Activated CD4-positive, alpha-beta T cell treated with anti-CD3 and anti-CD28 coated beads, Interleukin-2, amount 50 U/mL, for 48 hours (primary cell): Measurements from ENCODE around the gene TCF4.

Source experiments
- DNase-seq, 2 experiments: peaks; one replicate each; pipeline ENCODE4 v3.0.0-alpha.2; 2020

The TCF4 gene

DNA sequence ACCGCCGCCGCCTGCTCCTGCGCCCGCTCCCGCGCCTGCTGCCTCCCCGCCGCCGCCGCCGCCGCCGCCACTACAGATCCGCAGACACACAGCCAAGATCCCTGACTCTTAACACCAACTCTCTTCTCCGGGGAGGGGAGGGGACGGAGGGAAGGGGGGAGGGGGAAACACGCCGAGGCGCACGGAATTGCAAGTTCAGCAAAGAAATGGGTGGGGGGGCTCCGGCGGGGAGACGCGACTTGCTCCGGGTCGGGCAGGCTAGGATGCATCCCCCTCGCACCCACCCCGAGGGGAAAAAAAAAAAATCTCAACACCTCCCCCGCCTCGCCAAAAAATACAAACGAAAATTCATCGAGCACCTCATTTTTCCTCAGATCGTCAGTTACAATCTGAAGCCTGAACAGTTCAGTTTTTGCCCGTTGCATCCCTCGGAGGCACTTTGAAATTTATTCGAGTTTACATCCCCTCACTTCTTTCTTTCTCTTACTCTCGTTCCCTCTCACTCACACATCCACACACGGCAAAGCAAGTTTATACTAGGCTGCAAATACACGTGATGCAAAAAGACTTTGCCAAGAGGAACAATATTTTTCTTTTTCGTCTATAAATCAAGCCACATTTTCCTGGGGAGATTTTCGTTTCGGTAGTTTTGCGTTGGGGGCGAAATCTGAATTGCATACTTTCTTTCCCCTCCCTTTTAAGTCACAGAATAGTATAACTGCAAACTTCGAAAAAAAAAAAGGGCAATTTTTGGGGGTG, at the start of gene TCF4:
TSS of gene TCF4 (minus strand) at position 82 of the 759 bp plus-strand sequence. CDS start 1,076 bp downstream, outside the sequence.
- peak in 1 of 2 experiments; percentile 7 for DNase-seq

DNA sequence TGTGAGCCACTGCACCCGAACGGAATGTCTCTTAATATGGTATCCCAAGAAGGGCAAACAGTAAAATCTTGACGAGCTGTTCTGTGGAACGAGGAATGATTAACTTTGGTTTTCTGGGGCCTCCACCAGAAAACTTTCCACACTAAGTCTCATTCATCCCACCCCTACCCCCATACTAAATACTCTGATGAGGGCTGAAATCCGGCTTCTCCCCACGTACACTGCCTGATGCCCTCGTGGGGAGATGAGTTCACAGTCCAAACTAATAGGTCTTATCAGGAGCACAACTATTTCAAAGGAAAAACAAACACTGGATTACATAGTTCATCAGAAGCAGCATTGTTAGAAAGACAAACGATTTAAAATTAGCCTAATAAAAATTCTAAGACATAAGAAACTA, 49.2 kb upstream of the TCF4 start:
- no peak for DNase-seq

DNA sequence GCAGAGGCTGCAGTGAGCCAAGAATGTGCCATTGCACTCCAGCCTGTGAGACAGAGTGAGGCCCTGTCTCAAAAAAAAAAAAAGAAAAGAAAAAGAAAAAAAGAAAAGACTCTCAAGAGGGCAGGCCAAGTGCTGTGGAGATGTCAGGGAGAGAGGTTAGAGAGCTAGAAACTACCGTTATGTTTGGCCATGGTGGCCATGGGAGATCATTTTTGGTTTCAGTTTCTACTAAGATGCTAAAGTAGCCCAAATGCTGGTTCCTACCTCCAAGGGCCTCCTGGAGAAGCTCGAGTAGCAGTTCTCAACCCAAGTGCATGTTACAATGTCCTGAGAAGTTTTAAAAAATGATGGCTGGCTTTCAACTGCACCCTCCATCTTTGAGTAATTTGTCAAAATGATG, 47.4 kb upstream of the TCF4 start:
- no peak for DNase-seq

DNA sequence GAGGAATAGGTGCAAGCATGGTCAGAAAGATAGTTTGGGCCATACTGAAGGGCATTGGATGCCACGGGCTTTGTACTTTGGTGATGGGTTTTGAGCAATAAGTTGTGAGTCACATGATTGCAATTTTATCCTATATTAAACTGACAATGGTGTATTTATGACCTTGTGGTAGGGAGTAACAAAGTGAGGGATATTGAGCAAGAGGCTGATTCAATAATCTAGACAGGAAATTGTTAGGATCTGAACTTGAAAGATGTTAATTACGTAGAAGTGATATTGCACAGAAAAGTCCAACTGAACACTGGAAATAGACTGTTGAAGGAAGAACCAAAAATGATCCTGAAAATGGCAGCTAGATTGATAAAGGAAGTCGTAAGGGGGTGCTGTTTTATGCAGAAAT, 46.6 kb upstream of the TCF4 start:
- DNase-seq: no peak

- DNase-seq: no peak
These were observed 45.0 kb upstream of the TCF4 start for GRCh38 chr18:55633032-55633431.

- DNase-seq: no peak
These were observed 41.1 kb upstream of the TCF4 start for GRCh38 chr18:55629133-55629532.

GRCh38 chr18:55627007-55627406, 39.0 kb upstream of the TCF4 start:
- DNase-seq: no peak

GRCh38 chr18:55625901-55626300, 37.9 kb upstream of the TCF4 start:
- no peak for DNase-seq

GRCh38 chr18:55623626-55624025, 35.6 kb upstream of the TCF4 start:
- no peak for DNase-seq

DNA sequence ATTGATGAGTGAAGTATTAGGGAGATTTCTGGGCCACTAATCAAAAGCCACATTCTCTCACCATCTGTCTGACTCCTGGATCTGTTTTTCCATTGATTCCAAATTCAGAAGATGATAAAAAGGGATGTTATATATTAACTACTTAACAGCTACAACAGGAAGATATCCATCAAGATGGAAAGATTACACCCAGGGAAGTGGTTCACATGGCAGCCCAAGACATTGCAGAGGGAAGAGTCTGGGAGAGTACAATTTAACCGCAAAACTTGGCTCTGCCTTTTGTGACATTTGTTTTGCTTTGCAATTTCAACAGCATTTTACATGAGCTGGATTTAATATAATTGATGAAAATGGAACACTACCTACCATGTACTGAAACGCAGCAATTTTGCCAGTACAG, 22.5 kb upstream of the TCF4 start:
- no peak for DNase-seq

DNA sequence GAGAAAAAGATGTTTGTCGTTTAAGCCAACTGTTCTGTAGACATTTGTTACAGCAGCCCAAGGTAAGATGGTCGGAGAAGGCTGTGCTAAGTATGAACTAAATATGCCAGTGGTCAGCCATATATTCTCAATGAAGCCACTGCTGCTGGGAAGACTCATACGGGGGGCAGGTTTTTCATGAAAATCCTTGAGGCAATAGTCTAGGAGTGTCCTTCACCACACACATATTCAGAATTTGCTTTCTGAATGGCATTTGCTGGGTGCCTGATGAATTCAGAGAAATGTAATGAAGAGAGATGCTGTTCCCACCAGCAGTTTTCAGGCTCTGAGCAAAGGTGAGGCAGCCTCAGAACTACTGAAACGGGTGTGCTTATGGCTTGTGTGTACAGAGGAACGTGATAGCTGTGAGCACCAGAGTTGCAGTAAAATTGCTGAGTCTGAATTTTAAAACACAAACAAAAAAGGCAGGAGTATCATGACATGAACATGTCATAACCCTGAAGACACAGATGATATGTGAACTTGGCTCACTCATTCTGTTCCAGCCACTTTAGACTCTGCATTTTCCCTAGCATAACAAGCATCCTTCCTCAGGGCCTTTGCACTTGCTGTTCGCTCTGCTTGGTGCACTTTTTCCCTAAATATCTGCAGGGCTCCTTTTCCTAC, 21.3 kb upstream of the TCF4 start:
- no peak for DNase-seq

DNA sequence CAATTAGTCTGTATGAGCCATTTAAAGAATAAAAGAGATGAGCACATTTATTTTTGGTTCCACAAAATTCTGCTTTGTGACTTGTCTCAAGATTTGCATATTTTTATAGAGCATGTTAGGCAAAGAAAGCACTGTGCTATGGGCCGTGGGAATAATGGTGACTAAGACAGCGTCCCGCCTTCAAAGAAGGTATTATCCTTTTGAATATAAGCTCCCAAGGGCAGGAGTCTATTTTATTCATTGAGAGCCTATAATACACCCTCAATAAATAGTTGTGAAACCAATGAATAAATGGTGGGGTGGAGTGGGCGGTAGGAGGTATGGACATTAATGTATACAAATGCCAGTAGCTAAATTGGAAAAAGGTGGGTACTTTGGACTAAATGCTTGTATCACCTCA, 20.5 kb upstream of the TCF4 start:
- DNase-seq: no peak

- DNase-seq: no peak
These were observed 19.8 kb upstream of the TCF4 start for GRCh38 chr18:55607773-55608172.

DNA sequence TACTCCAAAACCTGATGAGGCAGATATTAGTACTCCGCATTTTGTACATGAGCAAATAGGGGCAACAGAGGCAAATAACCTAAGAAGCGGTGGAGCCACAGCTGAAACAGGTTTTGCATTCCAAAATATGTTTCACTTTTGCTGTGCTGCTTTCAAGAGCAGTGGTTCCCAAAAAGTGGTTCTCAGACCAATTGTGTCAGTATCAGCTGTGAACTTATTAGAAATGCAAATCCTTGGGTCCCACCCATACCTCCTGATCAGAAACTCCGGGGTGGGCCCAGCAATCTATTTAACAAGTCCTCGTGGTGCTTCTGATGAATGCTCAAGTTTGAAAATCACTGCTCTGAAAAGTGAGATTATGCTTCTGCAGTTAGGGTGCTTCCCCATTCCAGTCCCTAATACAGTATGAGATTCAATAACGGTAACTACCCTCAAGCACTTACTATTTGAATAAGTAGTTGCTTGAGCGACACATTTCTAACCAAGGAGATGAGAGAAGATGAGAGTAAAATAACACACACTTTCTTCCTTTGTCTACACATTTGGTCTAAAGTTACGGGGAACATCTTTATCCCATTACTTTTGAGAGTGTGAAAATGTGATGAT, 17.8 kb upstream of the TCF4 start:
- DNase-seq: no peak

- no peak for DNase-seq
These were observed 15.8 kb upstream of the TCF4 start for GRCh38 chr18:55603775-55604174.

DNA sequence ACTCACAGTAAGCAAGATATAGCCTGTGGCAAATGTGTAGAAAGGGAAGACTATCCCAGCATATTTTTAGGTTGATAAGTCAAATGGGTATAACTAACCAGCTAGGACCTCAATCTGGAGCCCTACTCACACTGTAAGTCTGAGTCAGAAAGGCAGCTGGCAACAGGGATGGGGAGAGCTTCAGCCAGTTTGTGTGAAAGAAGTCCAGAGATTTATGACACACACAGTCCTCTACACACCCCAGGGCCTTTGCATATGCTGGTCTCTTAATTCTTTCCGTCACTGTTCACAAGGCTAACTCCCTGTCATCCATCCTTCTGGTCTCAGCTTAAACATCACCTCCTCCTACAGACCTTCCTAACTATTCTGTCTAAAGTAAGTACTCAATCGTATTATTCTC, 5.9 kb upstream of the TCF4 start:
- DNase-seq: no peak

GRCh38 chr18:55592572-55592971, 4.6 kb upstream of the TCF4 start:
- no peak for DNase-seq

DNA sequence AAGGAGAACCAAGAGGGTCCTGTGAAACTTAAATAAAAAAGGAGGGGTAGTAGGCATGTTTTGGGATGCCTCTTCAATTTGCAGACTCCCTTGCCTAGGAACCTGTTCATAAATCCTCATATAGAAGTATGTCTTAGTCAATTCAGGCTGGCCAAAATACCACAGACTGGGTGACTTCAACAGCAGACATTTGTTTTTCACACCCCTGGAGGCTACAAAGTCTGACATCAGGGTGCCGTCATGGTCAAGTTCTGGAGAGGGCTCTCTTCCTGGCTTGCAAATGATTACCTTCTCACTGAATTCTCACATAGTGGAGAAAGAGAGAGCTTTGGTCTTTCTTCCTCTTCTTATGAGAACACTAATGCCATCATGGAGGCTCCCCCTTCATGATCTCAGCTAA, 4.1 kb upstream of the TCF4 start:
- DNase-seq: no peak

GRCh38 chr18:55589625-55590291, 1.8 kb upstream of the TCF4 start:
- DNase-seq: peak; percentile 60 to 69

DNA sequence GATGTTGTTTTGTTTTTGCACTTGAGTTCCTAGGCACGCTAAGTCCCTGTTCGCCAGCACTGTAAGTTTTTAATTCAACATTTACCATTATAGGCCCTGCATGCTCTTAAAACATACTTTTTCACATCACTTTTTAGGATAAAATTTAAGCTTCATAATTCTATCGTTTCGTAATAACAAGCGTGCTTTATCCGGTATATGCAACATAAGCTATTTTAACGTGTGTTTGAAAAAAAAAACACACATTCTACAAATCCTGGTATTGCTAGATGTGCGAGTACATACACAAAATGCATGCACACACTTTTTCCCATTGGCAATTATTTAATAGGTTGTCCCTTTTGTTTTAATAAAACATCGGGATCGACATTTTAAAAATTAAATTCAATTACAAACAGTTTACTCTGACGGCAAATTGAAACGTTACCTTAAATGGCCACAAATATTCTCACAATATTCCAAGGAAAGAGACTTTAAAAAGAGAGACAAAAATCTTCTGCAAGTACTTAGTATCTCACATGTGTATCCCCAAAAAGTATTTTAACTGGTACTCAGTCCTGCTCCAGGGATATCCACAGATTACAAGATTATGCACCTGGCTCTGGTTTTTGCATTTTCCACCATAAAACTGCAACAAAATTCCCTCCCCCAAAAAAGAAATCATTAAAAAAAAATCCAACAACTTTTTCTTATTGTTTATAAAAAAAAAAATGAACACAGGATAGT, 1.0 kb upstream of the TCF4 start:
- DNase-seq: no peak

DNA sequence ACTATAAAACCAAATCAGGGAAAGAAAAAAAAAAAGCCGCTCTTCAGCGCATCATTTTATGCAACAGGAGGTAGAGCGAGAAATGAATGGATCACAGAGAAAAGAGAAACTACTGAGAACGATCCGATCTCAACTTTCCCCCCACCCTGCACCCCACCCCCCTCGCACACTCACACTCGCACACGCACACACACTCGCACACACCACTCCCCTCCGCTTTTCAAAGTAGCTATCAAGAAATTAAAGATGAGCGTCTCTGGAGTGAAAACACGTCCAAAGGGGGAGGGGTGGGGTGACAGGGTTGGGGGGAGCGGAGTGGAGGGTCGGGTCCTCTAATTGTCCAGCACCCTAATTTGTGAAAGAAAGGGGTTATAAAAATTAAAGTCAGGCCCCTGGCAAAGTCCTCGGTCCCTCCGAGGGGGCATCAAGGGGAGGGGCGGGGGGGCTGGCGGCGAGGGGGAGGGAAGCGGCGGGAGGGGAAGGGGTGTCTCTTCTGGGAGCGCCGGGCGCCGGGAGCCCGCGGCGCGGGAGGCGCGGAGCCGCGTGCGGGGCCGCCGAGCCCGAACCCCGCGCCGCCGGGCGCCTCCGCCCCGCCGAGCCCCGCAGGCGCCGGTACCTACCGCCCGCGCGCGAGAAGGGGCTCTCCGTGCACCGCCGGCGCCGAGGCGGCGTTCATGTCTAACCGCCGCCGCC, 428 bp downstream of the TCF4 start:
- DNase-seq: no peak

DNA sequence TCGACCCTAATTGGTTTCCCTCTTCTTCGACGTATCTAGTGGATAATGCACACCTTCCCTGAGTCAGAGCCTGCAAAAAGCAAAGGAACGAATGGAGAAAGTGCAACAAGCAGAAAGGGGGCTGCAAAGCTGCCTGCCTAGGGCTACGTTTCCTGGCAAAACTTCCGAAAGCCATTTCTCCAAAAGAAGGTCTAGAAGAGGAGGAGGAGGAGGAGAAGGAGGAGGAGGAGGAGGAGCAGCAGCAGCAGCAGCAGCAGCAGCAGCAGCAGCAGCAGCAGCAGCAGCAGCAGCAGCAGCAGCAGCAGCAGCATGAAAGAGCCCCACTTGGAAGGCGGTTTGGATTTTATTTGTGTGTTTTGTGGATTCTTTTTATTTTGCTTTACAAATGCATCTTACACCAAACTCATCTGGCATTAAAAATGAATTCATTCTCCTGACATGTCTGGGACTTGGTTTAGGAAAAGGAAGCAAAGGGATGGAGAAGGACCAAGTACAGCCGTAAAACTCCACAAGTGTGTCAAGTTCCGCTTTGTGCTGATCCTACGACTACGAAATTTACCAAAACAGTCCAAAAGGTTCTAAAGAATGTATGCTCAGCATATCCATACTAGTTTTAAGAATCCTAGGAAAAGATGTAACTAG, 2.0 kb downstream of the TCF4 start:
- DNase-seq: no peak
